HG02642 (cell line): ENCODE measurements around the gene GRM5.
"Not testable (repeated sequence)": the region's sequence is repeated elsewhere in the genome, so short reads cannot be mapped to it uniquely, and the experiment has no call there.

ENCODE experiments used
- ATAC-seq: cut with Tn5 transposase; IDR thresholded peaks from one replicate; pipeline ENCODE4 v1.9.1; 2021; ENCODE audit warnings: mild to moderate bottlenecking; ENCODE audit not compliant: unreplicated experiment, poor library complexity

The GRM5 gene

GRCh38 chr11:88555018-88555828, 510.6 kb downstream of the GRM5 start:
- ATAC-seq = no peak

DNA sequence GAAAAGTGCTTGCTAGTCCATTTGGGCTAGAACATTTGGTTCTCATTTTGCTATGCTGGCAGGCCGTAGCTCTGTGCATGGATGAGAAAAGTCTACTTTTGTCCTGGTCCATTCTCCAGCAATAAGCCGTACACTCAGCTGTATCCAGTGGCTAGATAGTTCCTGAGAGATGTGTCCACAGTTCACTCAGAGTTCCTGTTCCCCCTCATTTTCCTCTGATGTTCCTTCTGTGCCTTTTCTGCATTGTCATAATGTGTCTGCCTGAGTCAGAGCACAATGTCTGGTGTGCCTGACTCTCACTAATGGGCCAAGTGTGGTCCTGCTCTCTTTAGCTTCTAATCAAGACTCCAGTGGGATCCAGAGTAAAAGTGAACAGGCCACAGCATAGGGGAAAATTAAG, 512.6 kb downstream of the GRM5 start:
- ATAC-seq = no peak

GRCh38 chr11:88552379-88553062, 513.3 kb downstream of the GRM5 start:
- ATAC-seq = peak; percentile 95

DNA sequence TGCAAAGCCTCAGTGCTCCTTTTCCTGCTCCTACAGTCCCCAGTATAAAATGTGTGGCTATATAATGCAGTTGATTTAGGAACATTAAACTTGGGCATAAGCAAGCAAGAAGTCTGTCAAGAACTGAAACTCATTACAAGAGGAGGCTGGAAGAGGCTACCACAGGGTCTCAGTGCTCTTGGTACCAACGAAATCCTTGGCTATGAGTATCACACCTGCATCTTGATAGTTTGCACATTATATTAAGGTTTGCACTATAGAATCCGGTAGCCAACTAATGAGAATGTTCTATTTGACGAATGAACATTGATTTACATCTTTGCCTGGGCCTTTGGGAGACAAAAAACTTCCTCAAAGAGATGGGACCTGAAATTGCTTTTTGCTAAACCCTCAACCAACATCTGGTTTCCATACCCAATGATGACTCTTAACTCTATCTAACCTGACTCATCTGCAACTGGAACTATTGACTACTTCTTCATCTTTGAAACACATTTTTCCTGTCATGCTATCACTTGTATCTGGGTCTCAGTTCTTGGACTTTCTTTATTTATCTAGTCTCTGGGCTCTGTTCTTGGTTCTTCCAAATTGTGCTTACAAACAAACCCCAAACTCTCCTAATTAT, 521.0 kb downstream of the GRM5 start:
- ATAC-seq = peak; percentile 9

GRCh38 chr11:88543902-88544655, 521.7 kb downstream of the GRM5 start:
- ATAC-seq = peak; percentile 99

GRCh38 chr11:88541006-88541405, 524.8 kb downstream of the GRM5 start:
- ATAC-seq = no peak

DNA sequence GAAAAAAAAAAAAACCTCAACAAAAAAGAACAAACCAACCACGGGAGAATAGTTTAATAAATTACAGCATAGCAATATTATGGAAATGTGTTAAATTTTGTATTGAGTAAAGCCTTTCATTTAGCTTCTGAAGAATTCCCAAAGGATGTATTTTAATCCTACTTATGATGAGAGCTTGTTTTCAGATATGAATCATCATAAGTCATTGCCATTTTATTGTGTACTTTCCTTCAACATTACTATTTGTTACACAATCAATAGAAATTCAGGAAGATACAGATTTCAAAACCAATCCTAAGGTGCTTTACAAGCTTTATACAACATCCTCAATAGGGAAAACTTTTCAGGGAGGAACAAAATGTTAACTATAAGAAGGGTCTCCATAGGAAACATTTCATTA, 527.7 kb downstream of the GRM5 start:
- no peak for ATAC-seq

DNA sequence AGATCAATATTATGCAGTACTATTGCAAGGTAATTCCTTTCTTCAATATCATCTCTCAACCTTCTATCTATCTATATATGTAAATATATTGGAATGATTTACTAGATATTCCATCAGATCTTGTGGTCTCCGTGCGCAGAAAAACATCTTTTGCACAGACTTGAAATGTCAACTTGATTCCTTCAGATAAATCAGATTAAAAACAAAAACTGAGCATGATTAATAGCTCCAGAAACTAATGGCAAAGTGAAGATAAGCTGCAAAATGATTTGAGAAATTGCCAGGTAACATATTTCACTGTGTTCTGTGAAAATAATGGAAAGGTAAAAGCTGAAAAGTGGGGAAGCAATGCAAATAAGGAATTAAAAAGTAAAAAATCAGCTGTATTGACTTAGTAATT, 528.2 kb downstream of the GRM5 start:
- no peak for ATAC-seq

DNA sequence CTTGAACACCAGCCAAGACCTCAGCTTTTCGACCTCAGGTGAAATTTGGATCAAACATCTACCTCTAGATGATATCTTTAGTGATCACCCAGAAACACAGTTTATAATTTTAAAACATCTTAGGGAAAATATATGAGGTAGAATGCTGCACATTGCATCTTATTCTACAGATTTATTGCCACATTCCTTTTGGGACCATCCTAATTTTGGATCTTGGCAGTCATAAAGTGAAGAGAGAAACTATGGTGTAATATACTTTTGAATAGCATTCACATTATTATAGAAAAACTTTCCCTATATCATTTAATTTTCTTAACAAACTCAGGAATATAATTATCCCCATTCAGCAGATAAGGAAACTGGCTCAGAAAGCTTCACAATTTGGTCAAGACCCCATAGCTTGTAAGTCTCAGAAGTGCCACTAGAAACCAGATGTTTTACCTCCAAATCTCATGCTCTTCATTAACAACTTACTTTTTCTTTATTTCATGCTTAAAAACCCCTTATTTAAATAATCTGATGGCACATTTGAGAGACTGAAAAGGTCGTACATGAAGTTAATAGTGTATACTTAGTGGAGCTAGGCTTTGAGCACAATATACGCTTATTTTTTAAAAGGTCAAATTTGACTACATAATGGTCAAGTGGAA, 529.0 kb downstream of the GRM5 start:
- ATAC-seq = no peak

- peak; percentile 54 for ATAC-seq
Observed at GRCh38 chr11:88535916-88536547, 529.8 kb downstream of the GRM5 start.

- ATAC-seq = no peak
Observed at GRCh38 chr11:88535266-88535665, 530.5 kb downstream of the GRM5 start.

- ATAC-seq = not testable (repeated sequence)
Observed at GRCh38 chr11:88534706-88535105, 531.1 kb downstream of the GRM5 start.

GRCh38 chr11:88534185-88534584, 531.6 kb downstream of the GRM5 start:
- ATAC-seq = no peak

DNA sequence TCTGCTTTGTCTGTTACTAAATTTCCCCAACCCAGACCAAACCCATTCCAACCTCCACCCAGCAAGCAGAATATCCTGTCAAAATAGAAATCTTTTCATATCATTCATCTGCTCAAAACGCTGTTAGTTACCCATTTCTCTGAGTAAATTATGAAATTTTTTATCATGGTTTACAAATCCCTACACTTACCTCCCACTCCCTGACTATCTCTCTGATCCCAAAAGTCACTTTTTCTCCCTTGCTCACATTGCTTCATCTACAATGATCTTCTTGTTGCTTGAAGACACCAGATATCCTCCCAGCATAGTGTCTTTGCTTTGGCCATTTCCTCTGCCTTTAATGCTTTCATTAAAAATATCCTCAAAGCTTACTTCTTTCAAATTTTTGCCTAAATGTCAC, 532.8 kb downstream of the GRM5 start:
- no peak for ATAC-seq

GRCh38 chr11:88531831-88532230, 534.0 kb downstream of the GRM5 start:
- ATAC-seq = no peak

DNA sequence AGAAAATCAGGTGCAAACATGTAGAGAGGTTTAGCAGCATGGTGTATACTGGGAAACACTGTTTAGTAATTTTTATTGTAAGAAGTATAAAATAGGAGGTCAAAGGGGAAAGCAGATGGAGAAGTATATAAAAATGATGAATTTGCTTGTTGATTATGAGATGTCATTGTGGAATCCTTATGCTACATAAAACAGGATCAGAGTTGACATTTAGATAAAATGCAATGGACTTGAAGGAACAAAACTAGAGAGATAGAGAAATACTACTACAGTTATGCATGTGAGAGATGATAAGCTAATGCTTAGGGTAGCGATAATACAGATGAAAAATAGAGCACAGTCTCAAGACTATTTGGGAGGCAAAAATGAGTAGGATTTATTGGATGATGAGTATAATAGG, 536.4 kb downstream of the GRM5 start:
- ATAC-seq = no peak

DNA sequence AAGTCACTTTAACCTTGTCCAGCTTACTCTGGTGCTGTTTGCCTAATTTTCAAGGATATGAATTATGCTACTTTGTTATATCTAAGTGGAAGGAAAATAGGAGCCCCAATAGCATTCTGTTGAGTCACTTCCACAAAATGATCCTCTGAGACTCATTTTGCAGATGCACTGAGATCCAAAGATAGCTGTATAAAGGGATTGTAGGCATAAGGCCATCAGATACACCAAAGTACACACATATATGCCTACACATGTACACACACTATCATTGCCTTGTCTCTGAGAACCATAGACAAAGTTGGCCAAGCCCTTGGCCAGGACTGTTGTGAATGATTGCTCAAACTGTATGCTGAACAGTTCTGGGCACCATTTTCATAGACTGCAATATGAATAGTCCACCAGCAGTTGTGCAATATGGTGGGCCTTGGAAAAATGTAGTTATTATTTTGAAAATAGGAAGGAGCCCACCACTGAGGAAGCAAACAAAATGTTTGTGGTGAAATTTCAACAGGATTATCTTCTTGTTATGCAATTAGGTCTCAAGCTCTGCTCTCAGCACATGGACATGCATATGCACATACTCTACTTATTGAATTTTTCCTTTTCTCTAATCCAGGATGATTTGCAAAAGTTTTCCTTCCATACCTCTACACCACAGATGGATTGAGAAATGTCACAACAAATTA, 542.3 kb downstream of the GRM5 start:
- no peak for ATAC-seq

DNA sequence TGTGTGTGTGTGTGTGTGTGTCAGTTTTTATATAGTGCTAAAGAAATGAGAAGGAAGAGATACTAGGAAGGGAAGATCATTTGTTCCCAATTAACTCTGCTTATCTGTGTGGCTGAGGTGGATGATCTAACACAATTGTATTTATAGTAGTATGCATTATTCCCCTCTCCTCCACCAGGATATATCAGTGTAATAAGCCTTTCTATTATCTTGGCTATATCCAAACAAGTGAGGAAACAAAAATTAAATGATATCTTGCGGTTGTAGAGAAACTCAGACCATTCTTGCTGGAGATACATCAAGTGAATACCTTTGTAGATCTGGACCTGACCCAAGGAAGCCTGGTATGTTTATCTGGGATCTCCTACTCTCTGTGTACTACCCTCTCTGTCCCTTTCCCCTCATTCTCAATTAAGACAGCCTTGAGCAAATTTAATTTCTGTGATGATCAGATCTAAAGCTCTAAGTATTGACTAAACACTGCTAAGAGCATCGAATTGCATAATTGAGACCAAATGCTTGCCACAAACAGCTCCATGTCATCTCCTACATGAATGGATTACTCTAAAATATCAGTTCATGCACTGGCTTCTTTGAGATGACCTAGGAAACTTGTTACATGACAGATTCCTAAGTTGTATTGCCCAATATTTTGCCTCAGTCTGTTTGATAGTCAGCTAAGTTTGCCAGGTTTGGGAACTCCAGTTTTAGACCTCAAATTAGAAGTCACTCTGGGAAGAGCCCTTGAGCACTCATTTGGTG, 543.0 kb downstream of the GRM5 start:
- no peak for ATAC-seq
